Measurements from ENCODE around the gene PUS10.

DNA sequence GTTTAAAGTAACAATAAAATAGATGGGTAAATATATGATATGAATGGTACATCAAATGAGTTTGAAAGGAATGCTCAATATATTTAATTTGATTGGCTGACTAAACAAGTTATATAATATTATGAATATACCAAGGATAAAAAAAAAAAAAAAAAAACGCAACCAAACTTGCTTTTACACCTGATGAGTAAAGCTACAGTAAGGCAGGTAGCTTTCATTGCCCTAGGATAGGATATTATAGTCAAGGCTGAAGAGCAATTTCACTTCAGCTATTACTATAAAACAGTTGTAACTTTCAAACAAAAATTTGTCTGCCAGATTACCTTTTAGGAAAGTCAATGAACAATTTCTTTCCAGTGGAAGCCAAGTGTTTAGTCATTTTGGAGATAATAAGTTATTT, 57.3 kb downstream of the PUS10 start:
- no peak for TF ChIP-seq EZH2 (IDR thresholded peaks at IDR 0.05; ENCODE audit: low read length)
- TF ChIP-seq, protein P1, sequence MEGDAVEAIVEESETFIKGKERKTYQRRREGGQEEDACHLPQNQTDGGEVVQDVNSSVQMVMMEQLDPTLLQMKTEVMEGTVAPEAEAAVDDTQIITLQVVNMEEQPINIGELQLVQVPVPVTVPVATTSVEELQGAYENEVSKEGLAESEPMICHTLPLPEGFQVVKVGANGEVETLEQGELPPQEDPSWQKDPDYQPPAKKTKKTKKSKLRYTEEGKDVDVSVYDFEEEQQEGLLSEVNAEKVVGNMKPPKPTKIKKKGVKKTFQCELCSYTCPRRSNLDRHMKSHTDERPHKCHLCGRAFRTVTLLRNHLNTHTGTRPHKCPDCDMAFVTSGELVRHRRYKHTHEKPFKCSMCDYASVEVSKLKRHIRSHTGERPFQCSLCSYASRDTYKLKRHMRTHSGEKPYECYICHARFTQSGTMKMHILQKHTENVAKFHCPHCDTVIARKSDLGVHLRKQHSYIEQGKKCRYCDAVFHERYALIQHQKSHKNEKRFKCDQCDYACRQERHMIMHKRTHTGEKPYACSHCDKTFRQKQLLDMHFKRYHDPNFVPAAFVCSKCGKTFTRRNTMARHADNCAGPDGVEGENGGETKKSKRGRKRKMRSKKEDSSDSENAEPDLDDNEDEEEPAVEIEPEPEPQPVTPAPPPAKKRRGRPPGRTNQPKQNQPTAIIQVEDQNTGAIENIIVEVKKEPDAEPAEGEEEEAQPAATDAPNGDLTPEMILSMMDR (optimal IDR thresholded peaks at IDR 0.05 in 1 of 3, IDR thresholded peaks at IDR 0.05 in 1 of 3, conservative IDR thresholded peaks at IDR 0.05 in 1 of 3; ENCODE audit: extremely low read depth in 1 of 3, insufficient read depth in 2 of 3, low read length in 3 of 3): no peak

All from keratinocyte (primary cell).